Gastrocnemius medialis (tissue), 4 donors: ENCODE measurements around the gene SLC15A4.

Source experiments
- CTCF ChIP-seq, 5 experiments: fragments of 450-650 bp in 3 of 5; fragments of 200-600 bp in 2 of 5; sonication (generic) in 2 of 5; IDR thresholded peaks in 4 of 5; conservative IDR thresholded peaks in 1 of 5; 1 replicate in 4 of 5; 2 replicates in 1 of 5; pipeline ENCODE4 v1.5.1; 2016 to 2019; ENCODE audit warnings: antibody characterized with exemption in 5 of 5, mild to moderate bottlenecking in 3 of 5, moderate library complexity in 3 of 5
- POLR2A ChIP-seq, 2 donors: fragments of 450-650 bp; IDR thresholded peaks; one replicate each; pipeline ENCODE4 v1.6.1; 2017; ENCODE audit warnings: antibody characterized with exemption in 2 of 2, mild to moderate bottlenecking in 2 of 2, moderate library complexity in 2 of 2

GRCh38 chr12:128754275-128754674, 69.5 kb downstream of the SLC15A4 start:
- TF ChIP-seq CTCF (IDR thresholded peaks at IDR 0.05 in 4 of 5, conservative IDR thresholded peaks at IDR 0.05 in 1 of 5) (no peak), POLR2A (IDR thresholded peaks at IDR 0.05) (no peak)
